Non-pigmented ciliary epithelial cell (primary cell): ENCODE measurements around the gene P2RY10.
"Not testable (repeated sequence)": the region's sequence is repeated elsewhere in the genome, so short reads cannot be mapped to it uniquely, and the experiment has no call there.

Experiments
- DNase-seq: peaks from one replicate; pipeline ENCODE4 v3.0.0-alpha.2; 2010; ENCODE audit warnings: low read depth

P2RY10 gene, protein sequence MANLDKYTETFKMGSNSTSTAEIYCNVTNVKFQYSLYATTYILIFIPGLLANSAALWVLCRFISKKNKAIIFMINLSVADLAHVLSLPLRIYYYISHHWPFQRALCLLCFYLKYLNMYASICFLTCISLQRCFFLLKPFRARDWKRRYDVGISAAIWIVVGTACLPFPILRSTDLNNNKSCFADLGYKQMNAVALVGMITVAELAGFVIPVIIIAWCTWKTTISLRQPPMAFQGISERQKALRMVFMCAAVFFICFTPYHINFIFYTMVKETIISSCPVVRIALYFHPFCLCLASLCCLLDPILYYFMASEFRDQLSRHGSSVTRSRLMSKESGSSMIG

GRCh38 chrX:78945186-78945912, at the start of gene P2RY10:
TSS of gene P2RY10 (plus strand) at chrX:78945391. CDS start at chrX:78960521, 15,130 bp downstream.
- no peak for DNase-seq

GRCh38 chrX:78922754-78923153, 22.4 kb upstream of the P2RY10 start:
- no peak for DNase-seq

GRCh38 chrX:78923198-78924015, 21.8 kb upstream of the P2RY10 start:
- DNase-seq, result no peak

DNA sequence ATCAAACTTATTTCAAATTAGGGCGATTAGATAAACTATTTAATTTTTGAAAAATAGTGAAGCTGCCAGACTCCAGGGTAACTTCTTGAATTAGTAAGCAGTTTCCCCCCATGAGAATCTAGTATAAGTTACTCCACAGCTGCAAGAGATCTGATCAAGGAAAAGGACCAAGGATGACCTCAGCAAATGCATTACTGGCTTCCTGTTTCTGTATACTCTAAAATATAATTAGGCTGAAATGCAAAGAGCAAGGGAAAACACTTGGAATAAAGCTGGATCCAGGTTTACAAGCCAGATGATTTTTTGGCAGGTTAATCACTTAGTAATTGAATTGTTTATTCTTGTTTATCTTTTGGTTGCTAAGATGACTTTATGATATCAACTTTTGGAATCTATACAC, 13.4 kb upstream of the P2RY10 start:
- no peak for DNase-seq

DNA sequence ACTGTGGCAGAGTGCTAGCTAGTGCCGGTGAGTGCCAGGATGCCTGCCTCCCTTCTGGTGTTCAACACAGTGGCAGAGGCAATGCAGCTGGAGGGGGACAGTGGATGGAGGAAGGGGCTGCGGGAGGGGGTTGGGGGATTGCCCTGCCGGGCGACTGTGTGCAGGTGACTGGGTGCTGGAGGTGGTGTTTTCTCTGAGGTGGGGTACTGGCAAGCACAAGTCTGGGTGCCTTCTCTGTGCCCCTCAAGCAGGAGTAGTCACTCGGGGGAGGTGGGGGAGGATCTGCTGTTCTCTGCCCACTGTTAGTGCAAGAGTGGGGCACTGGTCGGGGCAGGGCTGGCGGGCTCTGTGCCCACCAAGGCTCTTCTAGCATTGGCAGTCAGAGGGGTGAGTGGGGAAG, 10.3 kb upstream of the P2RY10 start:
- no peak for DNase-seq

- DNase-seq, result no peak
Observed at GRCh38 chrX:78944351-78944750, 840 bp upstream of the P2RY10 start.

GRCh38 chrX:78946178-78946931, 1.2 kb downstream of the P2RY10 start:
- DNase-seq, result no peak

- no peak for DNase-seq
Observed at GRCh38 chrX:78950009-78950835, 5.0 kb downstream of the P2RY10 start.

GRCh38 chrX:78957049-78957767, 12.0 kb downstream of the P2RY10 start:
- DNase-seq, result no peak

GRCh38 chrX:78957768-78958130, 12.6 kb downstream of the P2RY10 start:
- no peak for DNase-seq

GRCh38 chrX:78958419-78959116, 13.4 kb downstream of the P2RY10 start:
- no peak for DNase-seq

DNA sequence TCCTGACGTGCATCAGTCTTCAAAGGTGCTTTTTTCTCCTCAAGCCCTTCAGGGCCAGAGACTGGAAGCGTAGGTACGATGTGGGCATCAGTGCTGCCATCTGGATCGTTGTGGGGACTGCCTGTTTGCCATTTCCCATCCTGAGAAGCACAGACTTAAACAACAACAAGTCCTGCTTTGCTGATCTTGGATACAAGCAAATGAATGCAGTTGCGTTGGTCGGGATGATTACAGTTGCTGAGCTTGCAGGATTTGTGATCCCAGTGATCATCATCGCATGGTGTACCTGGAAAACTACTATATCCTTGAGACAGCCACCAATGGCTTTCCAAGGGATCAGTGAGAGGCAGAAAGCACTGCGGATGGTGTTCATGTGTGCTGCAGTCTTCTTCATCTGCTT, 15.7 kb downstream of the P2RY10 start:
- DNase-seq, result no peak

DNA sequence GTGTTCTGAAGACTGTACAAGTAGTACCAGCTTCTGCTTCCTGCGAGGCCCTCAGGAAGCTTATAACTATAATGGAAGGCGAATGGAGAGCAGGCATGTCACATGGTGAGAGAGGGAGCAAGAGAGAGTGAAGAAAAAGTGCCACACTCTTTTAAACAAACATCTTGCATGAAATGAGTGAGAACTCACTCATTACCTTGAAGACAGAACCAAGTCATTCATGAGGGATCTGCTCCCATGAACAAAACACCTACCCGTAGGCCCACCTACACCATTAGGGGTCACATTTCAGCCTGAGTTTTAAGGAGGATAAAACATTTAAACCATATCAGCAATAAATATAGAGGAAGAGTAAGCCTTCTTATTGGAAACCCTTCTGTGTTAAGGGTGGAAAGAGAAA, 19.4 kb downstream of the P2RY10 start:
- DNase-seq, result no peak

DNA sequence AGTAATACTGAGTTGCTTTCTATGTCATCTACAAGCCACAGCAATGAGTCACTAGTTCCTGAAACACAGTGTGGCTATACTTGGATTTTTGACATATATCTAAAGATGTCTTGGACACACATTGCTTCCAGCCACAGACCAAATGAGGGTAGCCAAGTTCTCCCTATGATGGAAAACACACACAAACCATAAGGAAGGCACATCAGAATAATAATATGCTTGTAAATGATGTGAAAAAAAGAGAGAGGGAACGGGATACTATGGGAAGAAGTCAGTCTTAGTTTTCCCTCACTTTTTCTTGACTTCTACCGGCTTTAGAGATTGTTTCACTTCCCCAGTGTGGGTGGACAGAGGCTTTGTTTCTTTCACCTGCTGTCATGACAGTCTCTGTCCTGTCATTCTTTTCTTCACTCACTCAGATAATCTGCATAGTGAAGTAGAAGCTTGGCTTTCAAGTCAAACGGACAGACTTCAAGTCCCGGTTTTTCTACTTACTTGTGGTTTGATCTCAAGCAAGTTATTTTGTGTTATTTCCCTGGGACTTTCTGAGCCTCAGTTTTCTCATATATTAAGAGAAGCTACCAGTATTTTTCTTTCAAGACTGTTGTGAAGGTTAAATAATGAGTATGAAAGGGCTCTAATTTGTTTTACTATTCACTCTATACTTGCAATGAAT, 34.7 kb downstream of the P2RY10 start:
- no peak for DNase-seq

GRCh38 chrX:78989349-78989748, 44.2 kb downstream of the P2RY10 start:
- no peak for DNase-seq

DNA sequence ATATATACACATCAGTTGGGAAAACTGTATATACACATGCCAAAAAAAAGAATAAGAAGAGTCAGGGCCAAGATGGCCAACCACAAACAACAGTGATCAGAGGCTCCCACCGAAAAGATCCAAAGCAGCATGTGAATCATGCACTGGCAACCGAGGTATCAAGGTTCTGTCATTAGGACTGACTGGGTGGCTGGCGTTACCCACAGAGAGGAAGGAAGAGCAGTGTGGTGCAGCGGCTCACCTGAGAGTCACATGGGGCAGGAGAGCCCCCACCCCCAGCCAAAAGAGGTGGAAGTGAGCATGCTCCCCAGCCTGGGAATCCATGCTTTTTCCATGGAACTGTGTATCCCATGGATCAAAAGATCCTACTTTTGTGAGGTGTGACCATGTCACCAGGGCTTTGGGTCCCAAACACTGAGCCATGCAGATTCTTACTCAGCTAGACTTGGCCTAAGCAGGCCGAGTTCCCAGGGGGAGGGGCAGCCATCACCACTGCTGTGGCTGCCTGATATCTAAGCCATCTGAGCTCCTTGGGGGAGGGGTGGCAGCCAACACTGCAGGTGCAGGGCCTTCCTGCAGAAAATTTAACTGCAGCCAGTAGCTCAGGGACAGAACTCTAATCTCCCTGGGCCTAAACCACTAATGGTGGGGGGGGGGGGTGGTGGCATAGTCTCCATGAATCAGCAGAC, 52.8 kb downstream of the P2RY10 start:
- no peak for DNase-seq

- not testable (repeated sequence) for DNase-seq
Observed at GRCh38 chrX:79007540-79007939, 62.3 kb downstream of the P2RY10 start.
